ENCODE measurements around the gene EXOC6B.

Gene EXOC6B

GRCh38 chr2:72828840-72829507, 3.1 kb upstream of the EXOC6B start:
- DNase-seq = no peak

DNA sequence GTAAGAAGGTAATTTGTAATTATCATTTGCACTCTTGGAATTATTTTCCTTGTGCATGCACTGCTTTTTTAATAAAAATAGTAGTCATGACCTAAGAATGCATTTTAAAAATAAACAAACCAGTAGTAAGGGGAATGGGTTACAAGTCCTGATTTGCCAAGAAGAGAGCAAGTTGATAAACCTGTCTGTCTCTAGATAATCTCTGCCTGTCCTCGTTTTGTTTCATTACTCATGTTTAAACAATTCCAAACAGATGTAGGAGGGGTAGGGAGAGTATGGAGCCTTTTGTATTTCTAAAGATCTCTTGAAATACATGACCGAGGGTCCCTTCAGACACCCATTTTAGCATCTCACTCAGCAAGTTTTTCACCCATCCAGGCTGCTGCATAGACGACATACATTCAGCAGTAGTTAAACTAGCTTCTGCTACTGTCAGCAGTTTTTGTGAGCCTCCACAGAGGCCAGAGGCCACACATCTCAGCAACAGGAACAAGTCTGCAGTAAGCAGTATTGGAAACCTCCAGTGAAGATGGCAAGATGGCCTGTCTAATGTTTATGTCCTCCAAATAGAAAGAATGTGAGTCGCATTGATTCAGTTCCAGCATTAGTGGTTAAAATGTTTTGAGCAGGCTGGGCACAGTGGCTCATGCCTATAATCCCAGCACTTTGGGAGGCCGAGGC, 2.3 kb upstream of the EXOC6B start:
- DNase-seq = no peak

DNA sequence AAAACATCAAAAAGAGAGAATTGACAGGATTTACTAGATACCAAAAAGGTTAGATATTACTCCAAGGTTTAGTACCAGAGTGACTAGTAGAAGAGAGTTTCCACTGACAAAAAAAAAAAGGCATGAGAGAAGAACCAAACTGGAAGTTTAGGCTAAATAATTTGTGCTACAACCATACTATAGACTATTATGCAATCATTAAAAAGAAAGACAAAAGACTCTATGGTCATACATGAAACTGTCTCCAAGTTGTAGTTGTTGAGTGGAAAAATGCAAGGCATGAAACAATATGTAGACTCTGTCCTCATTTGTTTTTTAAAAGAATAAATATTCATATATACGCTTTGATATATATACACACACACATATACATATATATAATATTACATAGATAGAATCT, 1.7 kb upstream of the EXOC6B start:
- no peak for DNase-seq

GRCh38 chr2:72826156-72826477, 284 bp upstream of the EXOC6B start:
- DNase-seq = no peak

GRCh38 chr2:72824224-72824842, 1.5 kb downstream of the EXOC6B start:
- no peak for DNase-seq

- DNase-seq = no peak
Measured at GRCh38 chr2:72822794-72823193, 3.0 kb downstream of the EXOC6B start.

DNA sequence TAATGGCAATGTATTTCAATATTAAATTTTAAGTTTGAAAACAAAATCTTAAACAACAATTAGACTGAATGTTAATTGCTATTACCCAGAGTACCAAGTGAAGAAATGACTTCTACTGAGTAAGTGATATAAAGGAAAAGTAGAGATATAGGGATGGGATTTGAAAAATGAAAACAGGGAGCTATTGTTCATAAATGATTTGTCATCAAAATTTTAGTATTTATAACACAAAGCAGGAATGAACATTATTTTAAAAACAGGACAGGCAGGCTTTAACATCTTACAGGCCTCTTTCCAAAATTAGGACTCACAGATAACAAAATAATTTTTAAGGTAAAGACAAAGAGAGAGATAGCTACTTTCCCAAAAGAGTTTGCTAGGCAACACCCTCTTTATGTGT, 3.9 kb downstream of the EXOC6B start:
- DNase-seq = no peak

GRCh38 chr2:72821118-72821517, 4.7 kb downstream of the EXOC6B start:
- DNase-seq = no peak

DNA sequence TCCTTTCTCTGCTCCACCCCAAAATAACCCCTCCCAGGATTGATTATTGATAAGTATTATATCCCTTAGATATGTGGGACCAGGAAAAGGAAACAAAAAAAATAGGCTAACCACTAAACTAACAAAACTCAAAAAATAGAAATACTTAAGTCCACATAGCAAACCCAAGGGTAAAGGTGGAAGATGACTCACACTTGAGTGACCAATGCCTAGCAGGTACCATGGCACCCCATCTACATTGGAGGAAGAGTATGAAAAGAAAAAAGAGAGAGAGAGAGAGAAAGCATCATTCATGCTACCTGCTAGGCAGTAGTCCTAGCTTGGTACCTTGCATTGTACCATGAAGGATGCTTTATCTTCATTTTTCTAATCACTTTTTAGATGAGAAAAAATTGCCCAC, 6.3 kb downstream of the EXOC6B start:
- no peak for DNase-seq

- no peak for DNase-seq
Measured at GRCh38 chr2:72815655-72816278, 10.1 kb downstream of the EXOC6B start.

DNA sequence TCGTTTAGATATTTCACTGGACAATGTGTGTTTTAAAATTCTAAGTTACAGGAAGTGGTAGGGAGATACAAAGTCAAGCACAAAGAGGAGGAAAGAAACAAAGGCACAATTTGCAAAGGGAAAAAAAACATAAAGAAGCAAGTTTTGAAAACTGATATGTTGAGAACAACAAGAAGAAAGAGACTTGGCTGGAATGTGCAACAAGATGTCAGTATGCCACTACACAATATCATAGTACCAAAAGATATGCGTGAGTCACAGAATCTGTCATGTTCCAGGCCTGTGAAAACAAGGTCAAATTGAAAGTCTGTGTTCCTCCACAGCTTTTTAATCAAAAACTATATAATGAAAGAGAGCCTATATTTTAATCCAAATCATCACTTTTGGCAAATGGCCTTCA, 12.0 kb downstream of the EXOC6B start:
- DNase-seq = no peak

DNA sequence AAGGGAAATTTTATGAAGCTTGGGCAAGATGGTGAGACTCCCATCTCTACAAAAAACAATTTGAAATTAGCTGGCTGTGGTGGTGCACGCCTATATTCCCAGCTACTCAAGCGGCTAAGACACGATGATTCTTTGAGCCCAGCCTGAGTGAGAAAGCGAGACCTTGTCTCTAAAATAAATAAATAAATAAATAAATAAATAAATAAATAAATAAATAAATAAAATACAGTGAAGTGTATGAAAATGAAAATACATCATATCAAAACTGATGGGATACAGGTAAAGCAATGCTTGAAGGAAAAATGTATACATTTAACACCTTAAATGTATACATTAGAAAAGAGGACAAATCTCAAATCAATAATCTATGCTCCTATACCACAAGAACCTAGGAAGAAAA, 15.7 kb downstream of the EXOC6B start:
- no peak for DNase-seq

GRCh38 chr2:72809095-72809494, 16.7 kb downstream of the EXOC6B start:
- no peak for DNase-seq

GRCh38 chr2:72806280-72806945, 19.4 kb downstream of the EXOC6B start:
- DNase-seq = no peak

- no peak for DNase-seq
Measured at GRCh38 chr2:72803626-72804320, 22.1 kb downstream of the EXOC6B start.

- no peak for DNase-seq
Measured at GRCh38 chr2:72803151-72803550, 22.7 kb downstream of the EXOC6B start.

DNA sequence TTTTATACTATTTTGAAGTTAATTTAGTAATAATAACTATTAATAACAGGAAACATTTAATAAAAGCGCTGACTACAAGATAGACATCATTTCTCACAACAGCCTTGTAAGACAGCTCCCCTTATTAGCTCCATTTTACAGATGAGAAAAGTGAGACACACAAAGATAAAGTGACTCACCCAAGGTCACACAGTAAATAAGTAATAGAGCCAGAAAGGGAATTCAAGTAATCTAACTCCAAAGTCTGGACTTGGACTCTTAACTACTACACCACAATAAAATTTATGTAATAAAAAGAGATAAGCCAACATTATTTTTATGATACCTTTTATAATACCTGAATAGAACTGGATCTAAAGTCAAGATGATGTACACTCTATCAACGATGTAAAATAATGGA, 25.3 kb downstream of the EXOC6B start:
- DNase-seq = no peak

DNA sequence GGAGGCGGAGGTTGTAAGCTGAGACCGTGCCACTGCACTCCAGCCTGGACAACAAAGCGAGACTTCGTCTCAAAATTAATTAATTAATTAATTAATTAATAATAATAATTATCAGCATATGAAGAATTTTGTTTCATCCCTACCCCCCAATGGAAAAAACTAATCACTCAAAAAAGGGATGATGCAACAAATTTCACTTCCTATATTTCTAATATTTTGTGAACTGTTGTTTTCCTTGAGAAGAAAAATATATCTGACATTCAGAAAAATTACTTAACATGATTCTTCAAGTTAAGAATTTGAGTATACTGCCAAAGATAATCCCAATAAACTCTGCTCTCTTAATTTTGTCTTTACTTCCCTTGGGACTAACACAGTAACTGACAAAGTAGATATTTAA, 28.1 kb downstream of the EXOC6B start:
- DNase-seq = no peak

- DNase-seq = no peak
Measured at GRCh38 chr2:72796766-72797165, 29.1 kb downstream of the EXOC6B start.

DNA sequence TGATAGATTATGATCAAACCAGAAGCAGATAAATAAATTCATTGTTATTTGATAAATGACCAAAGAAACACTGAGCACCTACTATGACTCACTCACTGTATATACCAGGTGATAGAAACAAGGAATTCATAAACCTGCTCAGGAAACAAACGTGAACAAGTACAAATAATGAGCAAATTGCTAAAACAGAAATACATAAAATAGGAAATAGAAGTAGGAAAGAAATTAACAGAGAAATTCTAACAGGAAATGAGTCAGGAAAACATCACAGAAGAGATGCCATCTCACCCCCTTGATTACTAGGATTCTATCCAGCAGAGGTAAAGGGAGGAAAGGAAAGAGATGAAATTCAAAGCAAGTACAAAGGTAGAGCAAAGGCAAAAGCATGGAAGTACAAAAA, 31.3 kb downstream of the EXOC6B start:
- DNase-seq = no peak

DNA sequence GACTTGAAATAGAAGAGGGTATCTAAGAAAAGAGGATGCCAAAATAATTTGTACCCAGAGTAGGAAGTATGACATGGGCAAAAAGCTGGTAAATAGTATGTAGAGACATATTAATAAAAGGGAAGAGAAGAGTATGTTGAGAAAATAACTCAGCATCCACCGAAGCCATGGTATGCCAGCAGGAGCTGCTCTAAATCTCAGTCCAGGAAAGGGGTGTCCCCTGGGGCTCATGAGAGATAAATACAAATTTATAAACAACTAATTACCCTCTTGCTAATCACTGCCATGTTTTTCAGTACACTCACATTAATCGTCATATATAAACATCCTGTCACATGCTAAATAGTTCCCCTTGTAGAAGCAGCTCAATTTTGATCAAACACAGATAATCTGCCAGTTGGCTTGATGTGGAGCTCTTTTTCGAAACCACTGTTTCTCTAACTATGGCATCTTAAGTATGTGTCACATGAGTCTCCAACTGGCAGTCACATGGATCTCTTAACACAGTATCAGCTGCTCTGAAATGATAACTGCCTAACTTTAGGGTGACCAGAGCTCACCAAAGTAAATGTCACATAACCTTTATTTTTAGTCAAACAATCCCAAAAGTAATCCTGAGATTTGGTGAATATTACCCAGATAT, 31.9 kb downstream of the EXOC6B start:
- DNase-seq = no peak

DNA sequence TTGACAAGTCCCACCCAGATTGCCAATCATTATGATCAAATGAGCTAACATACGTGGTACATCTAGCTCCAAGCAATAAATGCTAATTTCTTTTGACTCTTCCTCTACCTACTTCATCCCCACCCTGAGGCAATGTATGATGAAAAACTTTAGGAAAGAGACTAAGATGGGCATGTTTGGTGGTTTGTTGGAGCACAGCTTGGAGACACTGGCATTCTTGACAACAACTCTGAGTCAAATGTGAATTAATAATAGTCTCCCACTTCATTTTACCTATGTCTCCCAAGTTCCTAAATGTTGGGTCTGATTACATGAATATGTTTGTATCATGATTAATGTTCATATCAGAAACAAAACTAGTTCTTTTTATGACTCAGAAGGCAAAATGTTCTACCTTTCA, 36.6 kb downstream of the EXOC6B start:
- no peak for DNase-seq

DNA sequence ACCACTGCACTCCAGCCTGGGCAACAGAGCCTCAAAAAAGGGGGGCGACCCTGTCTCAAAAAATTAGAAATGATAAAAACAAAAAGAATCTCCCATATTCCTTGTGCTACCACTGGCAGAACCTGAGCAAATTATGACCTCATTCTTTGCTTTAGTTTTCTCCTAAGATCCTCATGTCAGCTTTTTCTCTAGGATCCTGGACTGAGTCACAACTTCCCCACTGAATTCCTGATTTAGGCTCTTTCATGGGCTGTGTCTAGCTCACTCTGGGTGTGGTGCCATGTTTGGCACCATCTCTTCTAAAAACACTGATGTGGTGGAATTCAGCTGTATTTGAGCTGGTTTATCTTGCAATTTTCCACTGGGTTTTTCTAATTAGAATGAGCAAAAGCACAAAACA, 37.1 kb downstream of the EXOC6B start:
- no peak for DNase-seq

All from NCI-H748 treated with DMSO at 0.1 percent for 48 hours (cell line).